ENCODE results near the gene BTNL8. TPM values are rescaled to one million over a fixed set of nuclear protein-coding genes. Genes with fewer than 3 reads are reported as not detected.

BTNL8 gene
- polyA plus RNA-seq, 3 donors = 0.13 to 0.50 (median 0.13) TPM

GRCh38 chr5:180977852-180978251 is 78.9 kb downstream of the BTNL8 start:
- no peaks in the 10 kb centered on the region for H3K79me2 ChIP-seq (ENCODE audit: insufficient read depth, low read length)
- peaks cover 0 to 6% of the 10 kb centered on the region in 2 donors for H3K27me3 ChIP-seq (ENCODE audit: control insufficient read depth in 2 of 2, insufficient read depth in 2 of 2, low read length in 2 of 2)
- Mint-ChIP-seq H3K27me3 (ENCODE audit: low read depth in 3 of 3) (peaks cover 2 to 13% (median 12%) of the 10 kb centered on the region in 3 donors), H3K27ac (no peak overlapping the region), H3K4me3 (no peak overlapping the region), H3K9me3 (peaks cover 0 to 6% (median 0%) of the 10 kb centered on the region in 7 donors), H3K4me1 (peaks cover 2% of the 10 kb centered on the region), H3K36me3 (no peaks in the 10 kb centered on the region)
- no peaks in the 10 kb centered on the region for H3K9me3 ChIP-seq (replicated peaks in 1 of 2; ENCODE audit: control insufficient read depth in 1 of 2, insufficient read depth in 1 of 2, low read length in 2 of 2)
- H4K20me1 ChIP-seq (ENCODE audit: insufficient read depth, low read length) = no peaks in the 10 kb centered on the region
- no peak overlapping the region for H3K9ac ChIP-seq (ENCODE audit: insufficient read depth, low read length, poor library complexity, severe bottlenecking)
- TF ChIP-seq CTCF (IDR thresholded peaks at IDR 0.05) = no peak
- no peak overlapping the region for H3K27ac ChIP-seq (ENCODE audit: low read depth in 1 of 2, low read length in 2 of 2)
- H3K4me1 ChIP-seq (ENCODE audit: control insufficient read depth in 1 of 2, insufficient read depth in 2 of 2, low read length in 2 of 2) = no peaks in the 10 kb centered on the region
- no peaks in the 10 kb centered on the region for H3K36me3 ChIP-seq (replicated peaks in 1 of 2; ENCODE audit: control insufficient read depth in 1 of 2, insufficient read depth in 2 of 2, low read length in 2 of 2)
- WGBS (ENCODE audit: insufficient coverage) = 43% methylated on average over 1 of the region's 1 CpG
- H2AFZ ChIP-seq (ENCODE audit: insufficient read depth, low read depth, low read length, poor library complexity, severe bottlenecking) = no peak overlapping the region
- DNase-seq = no peak
- intact Hi-C loops (cut with micrococcal nuclease) = no loop called here
- no peak overlapping the region for H3K4me3 ChIP-seq (replicated peaks in 1 of 3; ENCODE audit: low read depth in 2 of 3, low read length in 3 of 3)
- H3K4me2 ChIP-seq (replicated peaks; ENCODE audit: extremely low read depth, low read length, poor library complexity, severe bottlenecking) = no peak overlapping the region

- H3K9ac ChIP-seq (ENCODE audit: insufficient read depth, low read length, poor library complexity, severe bottlenecking) = no peak overlapping the region
- H3K4me1 ChIP-seq (ENCODE audit: control insufficient read depth in 1 of 2, insufficient read depth in 2 of 2, low read length in 2 of 2) = no peaks in the 10 kb centered on the region
- no peak for TF ChIP-seq CTCF (IDR thresholded peaks at IDR 0.05)
- no peaks in the 10 kb centered on the region for H3K9me3 ChIP-seq (replicated peaks in 1 of 2; ENCODE audit: control insufficient read depth in 1 of 2, insufficient read depth in 1 of 2, low read length in 2 of 2)
- no peak overlapping the region for H2AFZ ChIP-seq (ENCODE audit: insufficient read depth, low read depth, low read length, poor library complexity, severe bottlenecking)
- WGBS (ENCODE audit: insufficient coverage) = 66% methylated on average over 19 of the region's 23 CpGs
- Mint-ChIP-seq H3K4me1 (peaks cover 2% of the 10 kb centered on the region), H3K36me3 (no peaks in the 10 kb centered on the region), H3K27ac (peak overlapping the region in 1 of 7 donors; percentile 62), H3K9me3 (peaks cover 0 to 4% (median 2%) of the 10 kb centered on the region in 7 donors), H3K27me3 (ENCODE audit: low read depth in 3 of 3) (peaks cover 4 to 16% (median 12%) of the 10 kb centered on the region in 3 donors), H3K4me3 (peak overlapping the region in 1 of 2 donors; percentile 26)
- DNase-seq = no peak
- H3K4me3 ChIP-seq (replicated peaks in 1 of 3; ENCODE audit: low read depth in 2 of 3, low read length in 3 of 3) = no peak overlapping the region
- no peaks in the 10 kb centered on the region for H3K79me2 ChIP-seq (ENCODE audit: insufficient read depth, low read length)
- H3K4me2 ChIP-seq (replicated peaks; ENCODE audit: extremely low read depth, low read length, poor library complexity, severe bottlenecking) = no peak overlapping the region
- no peaks in the 10 kb centered on the region for H3K36me3 ChIP-seq (replicated peaks in 1 of 2; ENCODE audit: control insufficient read depth in 1 of 2, insufficient read depth in 2 of 2, low read length in 2 of 2)
- intact Hi-C loops (cut with micrococcal nuclease) = no loop called here
- H4K20me1 ChIP-seq (ENCODE audit: insufficient read depth, low read length) = no peaks in the 10 kb centered on the region
- peaks cover 0 to 6% of the 10 kb centered on the region in 2 donors for H3K27me3 ChIP-seq (ENCODE audit: control insufficient read depth in 2 of 2, insufficient read depth in 2 of 2, low read length in 2 of 2)
- H3K27ac ChIP-seq (ENCODE audit: low read depth in 1 of 2, low read length in 2 of 2) = no peak overlapping the region
Measured at GRCh38 chr5:180982008-180982741, 83.2 kb downstream of the BTNL8 start.
